GM23338 (cell line): ENCODE results near the gene KIFC3. TPM values are rescaled to one million over a fixed set of nuclear protein-coding genes. Genes with fewer than 3 reads are reported as not detected.

Experiments used
- ATAC-seq: fragments of 200-7000 bp; cut with Tn5 transposase; 3 replicates; pipeline ENCODE4 v1.9.1; 2020
- DNase-seq: peaks from one replicate; pipeline ENCODE4 v3.0.0-alpha.2; 2015; ENCODE audit warnings: low spot score
- H2AFZ ChIP-seq: fragments of 200-600 bp; sonication (generic); 2 replicates; pipeline ENCODE4 v1.8.0; 2016; ENCODE audit warnings: antibody characterized with exemption, mild to moderate bottlenecking, moderate library complexity
- H3F3A ChIP-seq: fragments of 200-600 bp; sonication (generic); replicated peaks from 2 replicates; pipeline ENCODE4 v1.8.0; 2017; ENCODE audit warnings: antibody characterized with exemption, mixed run types, low read depth
- H3K27ac ChIP-seq: fragments of 200-600 bp; sonication (generic); 2 replicates; pipeline ENCODE4 v1.6.1; 2016; ENCODE audit warnings: low read depth
- H3K27me3 ChIP-seq: fragments of 200-600 bp; sonication (generic); 2 replicates; pipeline ENCODE4 v1.8.0; 2016; ENCODE audit warnings: mild to moderate bottlenecking, mixed run types, moderate library complexity; ENCODE audit not compliant: insufficient read depth
- H3K36me3 ChIP-seq: fragments of 200-600 bp; sonication (generic); 2 replicates; pipeline ENCODE4 v1.8.0; 2016; ENCODE audit warnings: mild to moderate bottlenecking; ENCODE audit not compliant: insufficient read depth
- H3K4me1 ChIP-seq: fragments of 200-600 bp; sonication (generic); 2 replicates; pipeline ENCODE4 v1.8.0; 2016; ENCODE audit warnings: mild to moderate bottlenecking, moderate library complexity; ENCODE audit not compliant: insufficient read depth
- H3K4me2 ChIP-seq: fragments of 200-600 bp; sonication (generic); 2 replicates; pipeline ENCODE4 v1.7.1; 2017; ENCODE audit warnings: mixed run types
- H3K4me3 ChIP-seq: fragments of 200-600 bp; sonication (generic); 2 replicates; pipeline ENCODE4 v1.6.1; 2016; ENCODE audit warnings: mixed run types
- H3K79me2 ChIP-seq: fragments of 200-600 bp; sonication (generic); replicated peaks from 2 replicates; pipeline ENCODE4 v1.8.0; 2017; ENCODE audit warnings: mild to moderate bottlenecking; ENCODE audit not compliant: insufficient read depth
- H3K9me2 ChIP-seq: fragments of 200-600 bp; sonication (generic); 2 replicates; pipeline ENCODE4 v1.8.0; 2017; ENCODE audit not compliant: insufficient read depth
- H4K20me1 ChIP-seq: fragments of 200-600 bp; sonication (generic); replicated peaks from 2 replicates; pipeline ENCODE4 v1.8.0; 2017; ENCODE audit warnings: mild to moderate bottlenecking; ENCODE audit not compliant: insufficient read depth
- H3K27ac Mint-ChIP-seq: 2 replicates; pipeline ENCODE4 v1.8.0; 2020; ENCODE audit warnings: inconsistent platforms, mild to moderate bottlenecking, moderate library complexity, mixed read lengths
- H3K27me3 Mint-ChIP-seq: 3 replicates; pipeline ENCODE4 v1.8.0; 2022; ENCODE audit warnings: low read depth, mild to moderate bottlenecking, moderate library complexity, mixed read lengths, inconsistent platforms; ENCODE audit not compliant: insufficient read depth, poor library complexity
- H3K36me3 Mint-ChIP-seq: 3 replicates; pipeline ENCODE4 v1.8.0; 2021; ENCODE audit warnings: low read depth, mild to moderate bottlenecking, inconsistent platforms, moderate library complexity, mixed read lengths
- H3K4me1 Mint-ChIP-seq: 3 replicates; pipeline ENCODE4 v1.8.0; 2020; ENCODE audit warnings: mild to moderate bottlenecking, inconsistent platforms, mixed read lengths
- H3K4me3 Mint-ChIP-seq: 3 replicates; pipeline ENCODE4 v1.8.0; 2021; ENCODE audit warnings: moderate library complexity, mild to moderate bottlenecking, inconsistent platforms, mixed read lengths
- H3K9me3 Mint-ChIP-seq: 3 replicates; pipeline ENCODE4 v1.8.0; 2020; ENCODE audit warnings: moderate library complexity, mild to moderate bottlenecking, inconsistent platforms, mixed read lengths
- CREB1 ChIP-seq: fragments of 250-450 bp; sonication (Bioruptor Pico); IDR thresholded peaks from 2 replicates; pipeline ENCODE4 v1.5.0; 2020; ENCODE audit warnings: low read depth, mild to moderate bottlenecking, moderate library complexity
- EZH2 ChIP-seq: fragments of 200-600 bp; sonication (generic); IDR thresholded peaks from one replicate; pipeline ENCODE4 v1.8.0; 2017; ENCODE audit warnings: antibody characterized with exemption, mild to moderate bottlenecking, low read depth; ENCODE audit not compliant: unreplicated experiment
- EZH2phosphoT487 ChIP-seq: fragments of 200-600 bp; sonication (generic); IDR thresholded peaks from one replicate; pipeline ENCODE4 v1.8.1; 2018; ENCODE audit warnings: antibody characterized with exemption; ENCODE audit not compliant: unreplicated experiment
- NANOG ChIP-seq: IDR thresholded peaks from 2 replicates; pipeline ENCODE4 v1.6.1; 2016; ENCODE audit warnings: antibody characterized with exemption, borderline replicate concordance
- POLR2AphosphoS5 ChIP-seq: IDR thresholded peaks from 2 replicates; pipeline ENCODE4 v1.6.1; 2016; ENCODE audit warnings: antibody characterized with exemption, low read depth
- STAT1 ChIP-seq: IDR thresholded peaks from one replicate; pipeline ENCODE4 v1.6.1; 2016; ENCODE audit warnings: antibody characterized with exemption; ENCODE audit not compliant: unreplicated experiment
- ZNF114 ChIP-seq: fragments of 250-450 bp; sonication (Bioruptor Pico); IDR thresholded peaks from 2 replicates; pipeline ENCODE4 v1.5.0; 2020; ENCODE audit warnings: mild to moderate bottlenecking, moderate library complexity
- ZNF331 ChIP-seq: fragments of 250-450 bp; sonication (Bioruptor Pico); IDR thresholded peaks from 2 replicates; pipeline ENCODE4 v1.5.0; 2020; ENCODE audit warnings: low read depth, mild to moderate bottlenecking, moderate library complexity
- polyA plus RNA-seq: library from polyadenylated mRNA; unstranded; fragments of >200 nt; fragmentation: Nextera tagmentation; extraction: Ambion mirVana; gene quantifications from 2 replicates; pipeline ENCODE4 v1.2.1, GENCODE V29; 2016
- total RNA-seq: library from RNA; depleted of rRNA; stranded (reverse); fragments of >200 nt; shearing (Covaris generic); gene quantifications from 2 replicates; pipeline ENCODE4 v1.2.3, GENCODE V29; 2014
- TF ChIP-seq, protein P1 (sequence below), 2 experiments: fragments of 200-600 bp in 1 of 2; sonication (generic) in 1 of 2; conservative IDR thresholded peaks; 2 replicates each; pipeline versions ENCODE4 v1.5.1 to v1.6.1; 2016 to 2017; ENCODE audit warnings: antibody characterized with exemption in 2 of 2, low read depth in 2 of 2, mild to moderate bottlenecking in 2 of 2, moderate library complexity in 1 of 2
- TF ChIP-seq, protein P2 (sequence below): IDR thresholded peaks from one replicate; pipeline ENCODE4 v1.6.1; 2018; ENCODE audit warnings: antibody characterized with exemption; ENCODE audit not compliant: unreplicated experiment
- TF ChIP-seq, protein P3 (sequence below): IDR thresholded peaks from 2 replicates; pipeline ENCODE4 v1.6.1; 2016; ENCODE audit warnings: antibody characterized with exemption

Gene KIFC3
- total and polyA plus RNA-seq, 2 experiments from 2014 or later: 4.4 to 12.5 TPM

DNA sequence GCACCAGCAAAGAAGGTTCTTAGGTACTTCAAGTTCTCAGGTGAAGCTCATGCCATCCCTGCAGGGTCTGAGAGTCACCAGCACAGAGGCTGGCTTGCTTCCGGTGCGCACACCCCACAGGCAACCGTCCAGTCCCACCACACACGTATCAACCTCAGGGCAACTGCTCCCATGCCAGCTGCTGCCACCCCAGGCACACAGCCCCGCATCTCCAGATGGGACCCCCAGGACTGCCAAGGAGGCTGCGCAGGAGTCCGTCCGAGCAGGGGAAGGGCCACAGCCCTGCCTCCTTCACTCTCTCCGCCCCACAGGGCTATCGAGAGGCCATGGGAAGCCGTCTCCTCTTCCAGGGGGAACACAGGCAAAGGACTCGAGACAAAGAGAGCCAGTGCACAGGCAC is 13.3 kb downstream of the KIFC3 start:
- no peaks in the 10 kb centered on the region for H4K20me1 ChIP-seq
- no peaks in the 10 kb centered on the region for H3K79me2 ChIP-seq
- peaks cover 5% of the 10 kb centered on the region for H3K4me1 Mint-ChIP-seq
- no peak overlapping the region for H3K4me3 Mint-ChIP-seq
- H3K9me2 ChIP-seq: no peaks in the 10 kb centered on the region
- peaks cover 2% of the 10 kb centered on the region for H3K27me3 Mint-ChIP-seq
- no peaks in the 10 kb centered on the region for H3K4me1 ChIP-seq
- no peak for DNase-seq
- ATAC-seq: no peak
- H3K4me2 ChIP-seq: no peak overlapping the region
- H3K27ac ChIP-seq: no peak overlapping the region
- no peak overlapping the region for H3K27ac Mint-ChIP-seq
- no peak overlapping the region for H3K4me3 ChIP-seq
- no peaks in the 10 kb centered on the region for H3K36me3 Mint-ChIP-seq
- H3K27me3 ChIP-seq: no peaks in the 10 kb centered on the region
- TF ChIP-seq POLR2AphosphoS5 (no peak), ZNF331 (no peak), CREB1 (CRISPR knock-in tag) (no peak), STAT1 (no peak), ZNF114 (CRISPR knock-in tag) (no peak), EZH2 (no peak), EZH2phosphoT487 (no peak), NANOG (no peak)
- TF ChIP-seq, protein P1, sequence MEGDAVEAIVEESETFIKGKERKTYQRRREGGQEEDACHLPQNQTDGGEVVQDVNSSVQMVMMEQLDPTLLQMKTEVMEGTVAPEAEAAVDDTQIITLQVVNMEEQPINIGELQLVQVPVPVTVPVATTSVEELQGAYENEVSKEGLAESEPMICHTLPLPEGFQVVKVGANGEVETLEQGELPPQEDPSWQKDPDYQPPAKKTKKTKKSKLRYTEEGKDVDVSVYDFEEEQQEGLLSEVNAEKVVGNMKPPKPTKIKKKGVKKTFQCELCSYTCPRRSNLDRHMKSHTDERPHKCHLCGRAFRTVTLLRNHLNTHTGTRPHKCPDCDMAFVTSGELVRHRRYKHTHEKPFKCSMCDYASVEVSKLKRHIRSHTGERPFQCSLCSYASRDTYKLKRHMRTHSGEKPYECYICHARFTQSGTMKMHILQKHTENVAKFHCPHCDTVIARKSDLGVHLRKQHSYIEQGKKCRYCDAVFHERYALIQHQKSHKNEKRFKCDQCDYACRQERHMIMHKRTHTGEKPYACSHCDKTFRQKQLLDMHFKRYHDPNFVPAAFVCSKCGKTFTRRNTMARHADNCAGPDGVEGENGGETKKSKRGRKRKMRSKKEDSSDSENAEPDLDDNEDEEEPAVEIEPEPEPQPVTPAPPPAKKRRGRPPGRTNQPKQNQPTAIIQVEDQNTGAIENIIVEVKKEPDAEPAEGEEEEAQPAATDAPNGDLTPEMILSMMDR (conservative IDR thresholded peaks at IDR 0.05; ENCODE audit: low read depth in 2 of 2): no peak
- TF ChIP-seq, protein P2, sequence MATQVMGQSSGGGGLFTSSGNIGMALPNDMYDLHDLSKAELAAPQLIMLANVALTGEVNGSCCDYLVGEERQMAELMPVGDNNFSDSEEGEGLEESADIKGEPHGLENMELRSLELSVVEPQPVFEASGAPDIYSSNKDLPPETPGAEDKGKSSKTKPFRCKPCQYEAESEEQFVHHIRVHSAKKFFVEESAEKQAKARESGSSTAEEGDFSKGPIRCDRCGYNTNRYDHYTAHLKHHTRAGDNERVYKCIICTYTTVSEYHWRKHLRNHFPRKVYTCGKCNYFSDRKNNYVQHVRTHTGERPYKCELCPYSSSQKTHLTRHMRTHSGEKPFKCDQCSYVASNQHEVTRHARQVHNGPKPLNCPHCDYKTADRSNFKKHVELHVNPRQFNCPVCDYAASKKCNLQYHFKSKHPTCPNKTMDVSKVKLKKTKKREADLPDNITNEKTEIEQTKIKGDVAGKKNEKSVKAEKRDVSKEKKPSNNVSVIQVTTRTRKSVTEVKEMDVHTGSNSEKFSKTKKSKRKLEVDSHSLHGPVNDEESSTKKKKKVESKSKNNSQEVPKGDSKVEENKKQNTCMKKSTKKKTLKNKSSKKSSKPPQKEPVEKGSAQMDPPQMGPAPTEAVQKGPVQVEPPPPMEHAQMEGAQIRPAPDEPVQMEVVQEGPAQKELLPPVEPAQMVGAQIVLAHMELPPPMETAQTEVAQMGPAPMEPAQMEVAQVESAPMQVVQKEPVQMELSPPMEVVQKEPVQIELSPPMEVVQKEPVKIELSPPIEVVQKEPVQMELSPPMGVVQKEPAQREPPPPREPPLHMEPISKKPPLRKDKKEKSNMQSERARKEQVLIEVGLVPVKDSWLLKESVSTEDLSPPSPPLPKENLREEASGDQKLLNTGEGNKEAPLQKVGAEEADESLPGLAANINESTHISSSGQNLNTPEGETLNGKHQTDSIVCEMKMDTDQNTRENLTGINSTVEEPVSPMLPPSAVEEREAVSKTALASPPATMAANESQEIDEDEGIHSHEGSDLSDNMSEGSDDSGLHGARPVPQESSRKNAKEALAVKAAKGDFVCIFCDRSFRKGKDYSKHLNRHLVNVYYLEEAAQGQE: no peak
- TF ChIP-seq, protein P3, sequence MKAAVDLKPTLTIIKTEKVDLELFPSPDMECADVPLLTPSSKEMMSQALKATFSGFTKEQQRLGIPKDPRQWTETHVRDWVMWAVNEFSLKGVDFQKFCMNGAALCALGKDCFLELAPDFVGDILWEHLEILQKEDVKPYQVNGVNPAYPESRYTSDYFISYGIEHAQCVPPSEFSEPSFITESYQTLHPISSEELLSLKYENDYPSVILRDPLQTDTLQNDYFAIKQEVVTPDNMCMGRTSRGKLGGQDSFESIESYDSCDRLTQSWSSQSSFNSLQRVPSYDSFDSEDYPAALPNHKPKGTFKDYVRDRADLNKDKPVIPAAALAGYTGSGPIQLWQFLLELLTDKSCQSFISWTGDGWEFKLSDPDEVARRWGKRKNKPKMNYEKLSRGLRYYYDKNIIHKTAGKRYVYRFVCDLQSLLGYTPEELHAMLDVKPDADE: no peak
- H3F3A ChIP-seq: no peaks in the 10 kb centered on the region
- H3K36me3 ChIP-seq: no peaks in the 10 kb centered on the region
- no peak overlapping the region for H2AFZ ChIP-seq
- no peaks in the 10 kb centered on the region for H3K9me3 Mint-ChIP-seq
